ENCODE results near the gene GAK.

GAK gene

GRCh38 chr4:959338-960139, 27.4 kb upstream of the GAK start:
- TF ChIP-seq CTCF (conservative IDR thresholded peaks at IDR 0.05; ENCODE audit: control insufficient read depth, insufficient read depth, low read depth, low read length) = no peak
- DNase-seq (ENCODE audit: low read depth) = no peak
- H3K4me3 ChIP-seq (ENCODE audit: control insufficient read depth, low read depth, low read length) = no peak overlapping the region

GRCh38 chr4:958696-959337, 26.7 kb upstream of the GAK start:
- TF ChIP-seq CTCF (conservative IDR thresholded peaks at IDR 0.05; ENCODE audit: control insufficient read depth, insufficient read depth, low read depth, low read length) = no peak
- DNase-seq (ENCODE audit: low read depth) = no peak
- H3K4me3 ChIP-seq (ENCODE audit: control insufficient read depth, low read depth, low read length) = no peak overlapping the region

GRCh38 chr4:958314-958665, 26.2 kb upstream of the GAK start:
- DNase-seq (ENCODE audit: low read depth) = no peak
- TF ChIP-seq CTCF (conservative IDR thresholded peaks at IDR 0.05; ENCODE audit: control insufficient read depth, insufficient read depth, low read depth, low read length) = no peak
- H3K4me3 ChIP-seq (ENCODE audit: control insufficient read depth, low read depth, low read length) = no peak overlapping the region

GRCh38 chr4:957581-958313, 25.6 kb upstream of the GAK start:
- H3K4me3 ChIP-seq (ENCODE audit: control insufficient read depth, low read depth, low read length) = no peak overlapping the region
- DNase-seq (ENCODE audit: low read depth) = no peak
- TF ChIP-seq CTCF (conservative IDR thresholded peaks at IDR 0.05; ENCODE audit: control insufficient read depth, insufficient read depth, low read depth, low read length) = no peak

GRCh38 chr4:957231-957580, 25.1 kb upstream of the GAK start:
- no peak overlapping the region for H3K4me3 ChIP-seq (ENCODE audit: control insufficient read depth, low read depth, low read length)
- no peak for DNase-seq (ENCODE audit: low read depth)
- TF ChIP-seq CTCF (conservative IDR thresholded peaks at IDR 0.05; ENCODE audit: control insufficient read depth, insufficient read depth, low read depth, low read length) = no peak

- no peak overlapping the region for H3K4me3 ChIP-seq (ENCODE audit: control insufficient read depth, low read depth, low read length)
- no peak for TF ChIP-seq CTCF (conservative IDR thresholded peaks at IDR 0.05; ENCODE audit: control insufficient read depth, insufficient read depth, low read depth, low read length)
- DNase-seq (ENCODE audit: low read depth) = no peak
These were observed 24.6 kb upstream of the GAK start for GRCh38 chr4:956531-957230.
